HepG2 (cell line): ENCODE results near the gene PEX13. TPM values are rescaled to one million over a fixed set of nuclear protein-coding genes. Genes with fewer than 3 reads are reported as not detected.

ENCODE experiments used
- ARID2 ChIP-seq: sonication (generic); formaldehyde crosslinking; IDR thresholded peaks from 2 replicates; pipeline ENCODE4 v1.8.1; 2022; ENCODE audit warnings: mild to moderate bottlenecking, missing genetic modification reagents, borderline replicate concordance
- ATF7 ChIP-seq, 2 experiments: fragments of 450-650 bp in 1 of 2; sonication (generic) in 1 of 2; formaldehyde crosslinking in 1 of 2; IDR thresholded peaks; 2 replicates each; pipeline versions ENCODE4 v1.4.0 to v1.6.1; 2016 to 2020; ENCODE audit warnings: antibody characterized with exemption in 1 of 2, mild to moderate bottlenecking in 1 of 2, missing genetic modification reagents in 1 of 2
- GATAD2A ChIP-seq: IDR thresholded peaks from 2 replicates; pipeline ENCODE4 v1.6.1; 2016
- HES4 ChIP-seq: sonication (generic); formaldehyde crosslinking; IDR thresholded peaks from 2 replicates; pipeline ENCODE4 v1.9.0; 2021; ENCODE audit warnings: mild to moderate bottlenecking, missing genetic modification reagents, borderline replicate concordance
- HOXA3 ChIP-seq: sonication (generic); formaldehyde crosslinking; IDR thresholded peaks from 2 replicates; pipeline ENCODE4 v1.5.0; 2020; ENCODE audit warnings: missing genetic modification reagents
- KDM2A ChIP-seq: sonication (generic); formaldehyde crosslinking; IDR thresholded peaks from 2 replicates; pipeline ENCODE4 v1.4.0; 2020; ENCODE audit warnings: low read depth, missing genetic modification reagents, borderline replicate concordance
- PHF21A ChIP-seq: sonication (generic); formaldehyde crosslinking; IDR thresholded peaks from 2 replicates; pipeline ENCODE4 v1.5.0; 2020; ENCODE audit warnings: mild to moderate bottlenecking, missing genetic modification reagents
- SKI ChIP-seq: fragments of 450-650 bp; IDR thresholded peaks from one replicate; pipeline ENCODE4 v1.6.1; 2018; ENCODE audit warnings: mild to moderate bottlenecking; ENCODE audit not compliant: partially characterized antibody
- SMC3 ChIP-seq: IDR thresholded peaks from 2 replicates; pipeline ENCODE4 v1.6.1; 2011; ENCODE audit warnings: low read length, improper control_type of control experiment
- TEAD2 ChIP-seq: sonication (generic); formaldehyde crosslinking; IDR thresholded peaks from 2 replicates; pipeline ENCODE4 v1.9.0; 2021; ENCODE audit warnings: missing genetic modification reagents
- ZBTB3 ChIP-seq: sonication (generic); formaldehyde crosslinking; IDR thresholded peaks from 2 replicates; pipeline ENCODE4 v1.4.0; 2020; ENCODE audit warnings: low read depth, mild to moderate bottlenecking, moderate library complexity, missing genetic modification reagents, borderline replicate concordance
- ZBTB38 ChIP-seq: sonication (generic); formaldehyde crosslinking; IDR thresholded peaks from 2 replicates; pipeline ENCODE4 v1.5.1; 2020; ENCODE audit warnings: mild to moderate bottlenecking, missing genetic modification reagents
- ZBTB7A ChIP-seq: sonication (generic); formaldehyde crosslinking; IDR thresholded peaks from 2 replicates; pipeline ENCODE4 v1.8.0; 2022; ENCODE audit warnings: mild to moderate bottlenecking, missing genetic modification reagents
- ZMYM3 ChIP-seq: sonication (generic); formaldehyde crosslinking; IDR thresholded peaks from 2 replicates; pipeline ENCODE4 v1.5.1; 2020; ENCODE audit warnings: mild to moderate bottlenecking, missing genetic modification reagents
- ZNF235 ChIP-seq: sonication (generic); formaldehyde crosslinking; IDR thresholded peaks from 2 replicates; pipeline ENCODE4 v1.8.1; 2023; ENCODE audit warnings: mild to moderate bottlenecking, missing genetic modification reagents, borderline replicate concordance
- ZNF644 ChIP-seq: IDR thresholded peaks from 2 replicates; pipeline ENCODE4 v1.6.1; 2016; ENCODE audit warnings: low read depth
- ZNF768 ChIP-seq: sonication (generic); formaldehyde crosslinking; IDR thresholded peaks from 2 replicates; pipeline ENCODE4 v1.4.0; 2020; ENCODE audit warnings: missing genetic modification reagents
- polyA plus RNA-seq, 8 experiments: library from polyadenylated mRNA; depleted of rRNA in 3 of 8; stranded (reverse) in 7 of 8; unstranded in 1 of 8; fragments of >200 nt; fragmentation: Illumina TruSeq in 4 of 8; extraction: Trizol in 4 of 8; gene quantifications; 2 replicates each; pipeline versions ENCODE4 v1.2.1 to v1.2.3, GENCODE V29; 2011 to 2016; ENCODE audit warnings: low read depth in 4 of 8, missing spikeins in 1 of 8, mixed read lengths in 1 of 8; ENCODE audit not compliant: insufficient read depth in 1 of 8
- total RNA-seq, 5 experiments: library from RNA; depleted of rRNA; stranded (reverse); fragments of >200 nt; fragmentation: Illumina TruSeq; extraction: Trizol; gene quantifications; 2 replicates each; pipeline ENCODE4 v1.2.3, GENCODE V29; 2016; ENCODE audit warnings: low read depth in 1 of 5
- TF ChIP-seq, protein P1 (sequence below): sonication (generic); formaldehyde crosslinking; conservative IDR thresholded peaks from 2 replicates; pipeline ENCODE4 v1.4.0; 2020; ENCODE audit warnings: mild to moderate bottlenecking, missing genetic modification reagents, moderate library complexity
- TF ChIP-seq, protein P2 (sequence below): sonication (generic); formaldehyde crosslinking; IDR thresholded peaks from 2 replicates; pipeline ENCODE4 v1.4.0; 2020; ENCODE audit warnings: mild to moderate bottlenecking, missing genetic modification reagents
- TF ChIP-seq, protein P3 (sequence below): sonication (generic); formaldehyde crosslinking; IDR thresholded peaks from 2 replicates; pipeline ENCODE4 v1.5.0; 2020; ENCODE audit warnings: mild to moderate bottlenecking, missing genetic modification reagents, moderate library complexity
- TF ChIP-seq, protein P4 (sequence below): sonication (generic); formaldehyde crosslinking; IDR thresholded peaks from 2 replicates; pipeline ENCODE4 v1.8.0; 2022; ENCODE audit warnings: missing genetic modification reagents, mild to moderate bottlenecking, inconsistent platforms, borderline replicate concordance
- TF ChIP-seq, protein P5 (sequence below): sonication (generic); formaldehyde crosslinking; IDR thresholded peaks from 2 replicates; pipeline ENCODE4 v1.8.0; 2022; ENCODE audit warnings: mild to moderate bottlenecking, missing genetic modification reagents, moderate library complexity

PEX13 gene
- total and polyA plus RNA-seq, 2 of the 13 experiments (the other 11 are each of a cell fraction or from before 2014, with no cell fraction given) = 47.9 to 75.9 TPM

DNA sequence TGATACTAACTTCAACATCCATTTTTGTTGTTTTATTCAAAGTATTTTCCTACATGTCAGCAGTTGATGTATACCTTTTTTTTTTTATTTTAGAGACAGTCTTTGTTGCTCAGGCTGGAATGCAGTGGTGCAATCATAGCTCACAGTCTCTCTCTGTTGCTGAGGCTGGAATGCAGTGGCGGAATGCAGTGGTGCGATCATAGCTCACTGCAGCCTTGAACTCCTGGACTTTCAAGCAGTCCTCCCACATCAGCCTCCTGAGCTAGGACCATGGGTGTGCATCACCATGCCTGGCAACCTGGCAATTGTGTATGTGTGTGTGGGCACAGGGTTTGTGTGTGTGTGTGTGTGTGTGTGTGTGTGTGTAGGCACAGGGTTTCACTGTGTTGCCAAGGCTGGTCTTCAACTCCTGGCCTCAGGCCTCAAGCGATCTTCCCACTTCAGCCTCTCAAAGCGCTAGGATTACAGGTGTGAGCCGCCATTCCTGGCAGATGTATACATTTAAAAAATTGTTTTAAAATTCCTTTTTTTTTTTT lies 72.9 kb downstream of the PEX13 start (continued):
- TF ChIP-seq, protein P1, sequence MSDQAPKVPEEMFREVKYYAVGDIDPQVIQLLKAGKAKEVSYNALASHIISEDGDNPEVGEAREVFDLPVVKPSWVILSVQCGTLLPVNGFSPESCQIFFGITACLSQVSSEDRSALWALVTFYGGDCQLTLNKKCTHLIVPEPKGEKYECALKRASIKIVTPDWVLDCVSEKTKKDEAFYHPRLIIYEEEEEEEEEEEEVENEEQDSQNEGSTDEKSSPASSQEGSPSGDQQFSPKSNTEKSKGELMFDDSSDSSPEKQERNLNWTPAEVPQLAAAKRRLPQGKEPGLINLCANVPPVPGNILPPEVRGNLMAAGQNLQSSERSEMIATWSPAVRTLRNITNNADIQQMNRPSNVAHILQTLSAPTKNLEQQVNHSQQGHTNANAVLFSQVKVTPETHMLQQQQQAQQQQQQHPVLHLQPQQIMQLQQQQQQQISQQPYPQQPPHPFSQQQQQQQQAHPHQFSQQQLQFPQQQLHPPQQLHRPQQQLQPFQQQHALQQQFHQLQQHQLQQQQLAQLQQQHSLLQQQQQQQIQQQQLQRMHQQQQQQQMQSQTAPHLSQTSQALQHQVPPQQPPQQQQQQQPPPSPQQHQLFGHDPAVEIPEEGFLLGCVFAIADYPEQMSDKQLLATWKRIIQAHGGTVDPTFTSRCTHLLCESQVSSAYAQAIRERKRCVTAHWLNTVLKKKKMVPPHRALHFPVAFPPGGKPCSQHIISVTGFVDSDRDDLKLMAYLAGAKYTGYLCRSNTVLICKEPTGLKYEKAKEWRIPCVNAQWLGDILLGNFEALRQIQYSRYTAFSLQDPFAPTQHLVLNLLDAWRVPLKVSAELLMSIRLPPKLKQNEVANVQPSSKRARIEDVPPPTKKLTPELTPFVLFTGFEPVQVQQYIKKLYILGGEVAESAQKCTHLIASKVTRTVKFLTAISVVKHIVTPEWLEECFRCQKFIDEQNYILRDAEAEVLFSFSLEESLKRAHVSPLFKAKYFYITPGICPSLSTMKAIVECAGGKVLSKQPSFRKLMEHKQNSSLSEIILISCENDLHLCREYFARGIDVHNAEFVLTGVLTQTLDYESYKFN = peak; percentile 79
- peak; percentile 48; the same call in 1 of the 2 replicates for TF ChIP-seq ARID2
- peak; percentile 88 for TF ChIP-seq ZNF768 (CRISPR knock-in tag)
- peak; percentile 100 for TF ChIP-seq ZBTB3
- peak; percentile 53; the same call in 1 of the 2 replicates for TF ChIP-seq PHF21A (CRISPR knock-in tag)
- peak; percentile 92 for TF ChIP-seq ATF7 (IDR thresholded peaks at IDR 0.05)
- peak; percentile 78; the same call in 1 of the 2 replicates for TF ChIP-seq ATF7 (CRISPR knock-in tag; IDR thresholded peaks at IDR 0.05)
- TF ChIP-seq, protein P2, sequence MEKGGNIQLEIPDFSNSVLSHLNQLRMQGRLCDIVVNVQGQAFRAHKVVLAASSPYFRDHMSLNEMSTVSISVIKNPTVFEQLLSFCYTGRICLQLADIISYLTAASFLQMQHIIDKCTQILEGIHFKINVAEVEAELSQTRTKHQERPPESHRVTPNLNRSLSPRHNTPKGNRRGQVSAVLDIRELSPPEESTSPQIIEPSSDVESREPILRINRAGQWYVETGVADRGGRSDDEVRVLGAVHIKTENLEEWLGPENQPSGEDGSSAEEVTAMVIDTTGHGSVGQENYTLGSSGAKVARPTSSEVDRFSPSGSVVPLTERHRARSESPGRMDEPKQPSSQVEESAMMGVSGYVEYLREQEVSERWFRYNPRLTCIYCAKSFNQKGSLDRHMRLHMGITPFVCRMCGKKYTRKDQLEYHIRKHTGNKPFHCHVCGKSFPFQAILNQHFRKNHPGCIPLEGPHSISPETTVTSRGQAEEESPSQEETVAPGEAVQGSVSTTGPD (CRISPR knock-in tag) = no peak
- TF ChIP-seq, protein P3, sequence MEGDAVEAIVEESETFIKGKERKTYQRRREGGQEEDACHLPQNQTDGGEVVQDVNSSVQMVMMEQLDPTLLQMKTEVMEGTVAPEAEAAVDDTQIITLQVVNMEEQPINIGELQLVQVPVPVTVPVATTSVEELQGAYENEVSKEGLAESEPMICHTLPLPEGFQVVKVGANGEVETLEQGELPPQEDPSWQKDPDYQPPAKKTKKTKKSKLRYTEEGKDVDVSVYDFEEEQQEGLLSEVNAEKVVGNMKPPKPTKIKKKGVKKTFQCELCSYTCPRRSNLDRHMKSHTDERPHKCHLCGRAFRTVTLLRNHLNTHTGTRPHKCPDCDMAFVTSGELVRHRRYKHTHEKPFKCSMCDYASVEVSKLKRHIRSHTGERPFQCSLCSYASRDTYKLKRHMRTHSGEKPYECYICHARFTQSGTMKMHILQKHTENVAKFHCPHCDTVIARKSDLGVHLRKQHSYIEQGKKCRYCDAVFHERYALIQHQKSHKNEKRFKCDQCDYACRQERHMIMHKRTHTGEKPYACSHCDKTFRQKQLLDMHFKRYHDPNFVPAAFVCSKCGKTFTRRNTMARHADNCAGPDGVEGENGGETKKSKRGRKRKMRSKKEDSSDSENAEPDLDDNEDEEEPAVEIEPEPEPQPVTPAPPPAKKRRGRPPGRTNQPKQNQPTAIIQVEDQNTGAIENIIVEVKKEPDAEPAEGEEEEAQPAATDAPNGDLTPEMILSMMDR (CRISPR knock-in tag) = peak; percentile 16; the same call in 1 of the 2 replicates
- peak; percentile 2; the same call in 1 of the 2 replicates for TF ChIP-seq SMC3
- TF ChIP-seq GATAD2A = peak; percentile 70
- TF ChIP-seq ZBTB38 (CRISPR knock-in tag) = peak; percentile 90
- TF ChIP-seq HES4 (CRISPR knock-in tag) = no peak
- peak; percentile 75 for TF ChIP-seq ZNF644 (CRISPR knock-in tag)
- TF ChIP-seq ZNF235 (CRISPR knock-in tag) = no peak
- no peak for TF ChIP-seq ZBTB7A (CRISPR knock-in tag)
- peak; percentile 20; the same call in 1 of the 2 replicates for TF ChIP-seq KDM2A (CRISPR knock-in tag)
- peak; percentile 45 for TF ChIP-seq SKI
- TF ChIP-seq, protein P4, sequence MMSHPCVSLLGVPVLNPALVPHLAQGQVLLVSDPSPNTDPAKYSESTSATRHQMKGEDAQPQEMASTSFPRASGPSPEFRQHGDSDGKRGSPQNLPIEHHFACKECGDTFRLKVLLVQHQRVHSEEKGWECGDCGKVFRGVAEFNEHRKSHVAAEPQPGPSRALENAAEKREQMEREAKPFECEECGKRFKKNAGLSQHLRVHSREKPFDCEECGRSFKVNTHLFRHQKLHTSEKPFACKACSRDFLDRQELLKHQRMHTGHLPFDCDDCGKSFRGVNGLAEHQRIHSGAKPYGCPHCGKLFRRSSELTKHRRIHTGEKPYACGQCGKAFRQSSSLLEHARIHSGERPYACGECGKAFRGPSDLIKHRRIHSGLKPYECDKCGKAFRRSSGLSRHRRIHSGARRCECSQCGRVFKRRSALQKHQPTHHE = no peak
- TF ChIP-seq, protein P5, sequence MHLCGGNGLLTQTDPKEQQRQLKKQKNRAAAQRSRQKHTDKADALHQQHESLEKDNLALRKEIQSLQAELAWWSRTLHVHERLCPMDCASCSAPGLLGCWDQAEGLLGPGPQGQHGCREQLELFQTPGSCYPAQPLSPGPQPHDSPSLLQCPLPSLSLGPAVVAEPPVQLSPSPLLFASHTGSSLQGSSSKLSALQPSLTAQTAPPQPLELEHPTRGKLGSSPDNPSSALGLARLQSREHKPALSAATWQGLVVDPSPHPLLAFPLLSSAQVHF = no peak
- TF ChIP-seq HOXA3 (CRISPR knock-in tag) = peak; percentile 75
- peak; percentile 98 for TF ChIP-seq ZMYM3
- 0 out of 2 replicates have a peak, but pooled peaks have one; percentile 82 for TF ChIP-seq TEAD2
